HCT116 (cell line): ENCODE measurements around the gene STRIP1. TPM values are rescaled to one million over a fixed set of nuclear protein-coding genes. Genes with fewer than 3 reads are reported as not detected.

Source experiments
- ATAC-seq: fragments of 200-7000 bp; cut with Tn5 transposase; 2 replicates; pipeline ENCODE4 v1.9.1; 2020; ENCODE audit warnings: mild to moderate bottlenecking, moderate library complexity
- BruUV-seq: library from RNA; stranded (reverse); fragments of 400-500 nt; replicated peaks from 2 replicates; lab custom pipeline; 2021; lab: Mats Ljungman, UMichigan
- CTCF ChIA-PET: fragments of 300-600 bp; sonication (Branson Sonifier 250); formaldehyde crosslinking; loops from one replicate; lab custom pipeline; 2021; ENCODE audit warnings: antibody characterized with exemption; lab: Charles Lee
- POLR2A ChIA-PET: fragments of 300-600, 350-600 bp; sonication (Branson Sonifier 250); formaldehyde crosslinking; loops from one replicate; lab custom pipeline; 2021; ENCODE audit warnings: antibody characterized with exemption; lab: Charles Lee
- RAD21 ChIA-PET, 2 experiments: fragments of 300-600 bp; sonication (Branson Sonifier 250); formaldehyde crosslinking; loops; one replicate each; lab custom pipeline; 2023; ENCODE audit warnings: low total read pairs in 2 of 2; ENCODE audit not compliant: uncharacterized antibody in 2 of 2, unreplicated experiment in 2 of 2, low non-redundant PET in 1 of 2; lab: Charles Lee
- DNase-seq: peaks from one replicate; pipeline ENCODE4 v3.0.0-alpha.2; 2010; ENCODE audit warnings: low read depth, low spot score
- H2AFZ ChIP-seq: fragments of 200-600 bp; shearing (Covaris generic), sonication (generic); 2 replicates; pipeline ENCODE4 v1.6.1; 2017; ENCODE audit warnings: low read depth, mixed run types, mixed read lengths, antibody characterized with exemption, low read length; ENCODE audit not compliant: poor library complexity, severe bottlenecking
- H3K27ac ChIP-seq: 2 replicates; pipeline ENCODE4 v1.5.1; 2012; ENCODE audit warnings: low read depth, low read length
- H3K27me3 ChIP-seq: fragments of 200-600 bp; sonication (generic); 2 replicates; pipeline ENCODE4 v1.6.1; 2016; ENCODE audit warnings: mixed run types, low read length, mixed read lengths; ENCODE audit not compliant: insufficient read depth
- H3K36me3 ChIP-seq, 2 experiments: fragments of 200-500 bp in 1 of 2; fragments of 200-600 bp in 1 of 2; sonication (Bioruptor generic) in 1 of 2; sonication (generic) in 1 of 2; 2 replicates each; pipeline versions ENCODE4 v1.5.1 to v1.6.1; 2014 to 2016; ENCODE audit warnings: low read length in 2 of 2, inconsistent platforms in 1 of 2, mixed read lengths in 1 of 2, mixed run types in 1 of 2; ENCODE audit not compliant: insufficient read depth in 2 of 2, control insufficient read depth in 1 of 2
- H3K4me1 ChIP-seq, 2 experiments: fragments of 200-600 bp in 1 of 2; sonication (generic) in 1 of 2; 2 replicates each; pipeline versions ENCODE4 v1.5.1 to v1.6.1; 2012 to 2017; ENCODE audit warnings: low read length in 2 of 2, inconsistent platforms in 1 of 2, mild to moderate bottlenecking in 1 of 2, mixed read lengths in 1 of 2, mixed run types in 1 of 2, moderate library complexity in 1 of 2; ENCODE audit not compliant: insufficient read depth in 2 of 2, control insufficient read depth in 1 of 2
- H3K4me2 ChIP-seq: fragments of 200-600 bp; sonication (generic); 2 replicates; pipeline ENCODE4 v1.6.1; 2017; ENCODE audit warnings: mixed run types, low read length, mixed read lengths
- H3K4me3 ChIP-seq, 2 experiments: fragments of 200-600 bp in 1 of 2; sonication (generic) in 1 of 2; replicated peaks in 1 of 2; 2 replicates each; pipeline ENCODE4 v1.5.1; 2011 to 2016; ENCODE audit warnings: low read length in 2 of 2, control low read depth in 1 of 2, low read depth in 1 of 2, mild to moderate bottlenecking in 1 of 2, mixed read lengths in 1 of 2, mixed run types in 1 of 2
- H3K79me2 ChIP-seq: fragments of 200-600 bp; sonication (generic); 2 replicates; pipeline ENCODE4 v1.6.1; 2017; ENCODE audit warnings: mild to moderate bottlenecking, mixed run types, low read length, moderate library complexity, mixed read lengths; ENCODE audit not compliant: insufficient read depth
- H3K9ac ChIP-seq: fragments of 200-600 bp; sonication (generic); 2 replicates; pipeline ENCODE4 v1.6.1; 2016; ENCODE audit warnings: low read length, mixed read lengths
- H3K9me2 ChIP-seq: fragments of 200-600 bp; sonication (generic), shearing (Covaris generic); 2 replicates; pipeline ENCODE4 v1.6.1; 2017; ENCODE audit warnings: mixed run types, mild to moderate bottlenecking, moderate library complexity; ENCODE audit not compliant: insufficient read depth
- H3K9me3 ChIP-seq, 2 experiments: fragments of 200-500 bp in 1 of 2; fragments of 200-600 bp in 1 of 2; sonication (Bioruptor generic) in 1 of 2; sonication (generic) in 1 of 2; 2 replicates each; pipeline ENCODE4 v1.6.1; 2014 to 2017; ENCODE audit warnings: low read length in 2 of 2, mixed read lengths in 2 of 2, inconsistent platforms in 1 of 2, low read depth in 1 of 2, mild to moderate bottlenecking in 1 of 2, mixed run types in 1 of 2, moderate library complexity in 1 of 2; ENCODE audit not compliant: control insufficient read depth in 1 of 2, insufficient read depth in 1 of 2
- H4K20me1 ChIP-seq: fragments of 200-600 bp; sonication (generic), shearing (Covaris generic); 2 replicates; pipeline ENCODE4 v1.6.1; 2017; ENCODE audit warnings: mixed run types, mild to moderate bottlenecking, moderate library complexity; ENCODE audit not compliant: insufficient read depth
- ELF1 ChIP-seq: IDR thresholded peaks from 2 replicates; pipeline ENCODE4 v1.6.1; 2012; ENCODE audit warnings: low read depth, borderline replicate concordance
- EZH2 ChIP-seq: fragments of 200-600 bp; sonication (generic); IDR thresholded peaks from 2 replicates; pipeline ENCODE4 v1.6.1; 2017; ENCODE audit warnings: antibody characterized with exemption, mixed run types
- REST ChIP-seq: IDR thresholded peaks from 2 replicates; pipeline ENCODE4 v1.6.1; 2012; ENCODE audit warnings: low read depth
- SIN3A ChIP-seq: IDR thresholded peaks from 2 replicates; pipeline ENCODE4 v1.6.1; 2012; ENCODE audit warnings: low read depth
- SP1 ChIP-seq: IDR thresholded peaks from 2 replicates; pipeline ENCODE4 v1.6.1; 2012; ENCODE audit warnings: low read depth
- YY1 ChIP-seq: IDR thresholded peaks from 2 replicates; pipeline ENCODE4 v1.6.1; 2011; ENCODE audit warnings: low read length, low read depth, moderate library complexity, mild to moderate bottlenecking; ENCODE audit not compliant: insufficient replicate concordance; ENCODE audit errors: extremely low read depth
- ZFX ChIP-seq: fragments of 450-650 bp; IDR thresholded peaks from 2 replicates; pipeline ENCODE4 v1.6.1; 2017
- ZNF274 ChIP-seq: fragments of 200-500 bp; sonication (Bioruptor generic); IDR thresholded peaks from 2 replicates; pipeline ENCODE4 v1.6.1; 2014; ENCODE audit warnings: mild to moderate bottlenecking, low read depth, low read length, inconsistent platforms
- intact Hi-C: fragments of 100-400 bp; cut with micrococcal nuclease; formaldehyde crosslinking; loops from 2 replicates; pipeline ENCODE4 v1.10.0; 2022
- total RNA-seq: library from RNA; stranded (reverse); gene quantifications from one replicate; pipeline ENCODE4 v1.2.1, GENCODE V29; 2021; ENCODE audit not compliant: unreplicated experiment
- TF ChIP-seq, protein P1 (sequence below): IDR thresholded peaks from 2 replicates; pipeline ENCODE4 v1.6.1; 2012

The STRIP1 gene
- total RNA-seq, 1 experiment from 2014 or later = 33.5 TPM

DNA sequence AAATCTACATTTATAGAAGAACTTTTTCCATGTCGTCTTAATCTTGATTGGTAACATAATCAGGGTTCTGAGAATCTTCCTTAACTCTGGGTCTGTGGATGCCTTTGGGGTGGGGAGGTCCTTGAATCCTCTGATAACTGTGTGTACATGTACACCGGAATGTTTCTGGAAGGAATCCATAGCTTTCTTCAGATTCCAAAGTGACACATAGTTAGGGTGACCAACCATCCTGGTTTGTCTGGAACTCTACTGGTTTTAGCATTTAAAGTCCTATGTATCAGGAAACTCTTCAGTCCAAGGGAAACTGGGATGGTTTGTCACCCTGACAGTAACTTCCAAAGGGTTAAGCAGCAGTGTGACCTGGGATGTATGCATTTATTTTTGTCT is 16.8 kb downstream of the STRIP1 start:
- Histone ChIP-seq H3K4me3 (no peak overlapping the region), H2AFZ (no peak overlapping the region), H3K9ac (no peak overlapping the region), H3K4me1 (no peaks in the 10 kb centered on the region), H3K4me2 (no peak overlapping the region), H4K20me1 (no peaks in the 10 kb centered on the region), H3K79me2 (no peaks in the 10 kb centered on the region), H3K9me2 (no peaks in the 10 kb centered on the region), H3K27me3 (no peaks in the 10 kb centered on the region), H3K36me3 (peaks cover 48 to 58% of the 10 kb centered on the region in 2 experiments; a peak in 3 of 4 replicates), H3K9me3 (no peaks in the 10 kb centered on the region), H3K27ac (no peak overlapping the region)
- no peak for ATAC-seq
- TF ChIP-seq ELF1 (no peak), SIN3A (no peak), SP1 (no peak), ZFX (no peak), REST (no peak), YY1 (no peak), EZH2 (no peak), ZNF274 (no peak)
- TF ChIP-seq, protein P1, sequence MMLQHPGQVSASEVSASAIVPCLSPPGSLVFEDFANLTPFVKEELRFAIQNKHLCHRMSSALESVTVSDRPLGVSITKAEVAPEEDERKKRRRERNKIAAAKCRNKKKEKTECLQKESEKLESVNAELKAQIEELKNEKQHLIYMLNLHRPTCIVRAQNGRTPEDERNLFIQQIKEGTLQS = no peak
- CTCF ChIA-PET = interaction anchor here (2.0 kb wide), 1 partner anchor 9 kb away, joined by 13 read pairs; no protein-coding TSS in a partner anchor
- POLR2A ChIA-PET = no interaction called here
- RAD21 ChIA-PET = no interaction called here
- intact Hi-C loops = no loop called here
- no peak for DNase-seq
- no TSS peak for BruUV-seq
